ENCODE measurements around the gene CLCF1.

Gene CLCF1

GRCh38 chr11:67398661-67399563 lies 25.5 kb upstream of the CLCF1 start:
- in situ Hi-C loops (cut with MboI; ENCODE audit: low pct_unique_long_range_greater_than_20kb, low sequenced_read_pairs, unreplicated experiment) = no loop called here
- TF ChIP-seq, protein P1, sequence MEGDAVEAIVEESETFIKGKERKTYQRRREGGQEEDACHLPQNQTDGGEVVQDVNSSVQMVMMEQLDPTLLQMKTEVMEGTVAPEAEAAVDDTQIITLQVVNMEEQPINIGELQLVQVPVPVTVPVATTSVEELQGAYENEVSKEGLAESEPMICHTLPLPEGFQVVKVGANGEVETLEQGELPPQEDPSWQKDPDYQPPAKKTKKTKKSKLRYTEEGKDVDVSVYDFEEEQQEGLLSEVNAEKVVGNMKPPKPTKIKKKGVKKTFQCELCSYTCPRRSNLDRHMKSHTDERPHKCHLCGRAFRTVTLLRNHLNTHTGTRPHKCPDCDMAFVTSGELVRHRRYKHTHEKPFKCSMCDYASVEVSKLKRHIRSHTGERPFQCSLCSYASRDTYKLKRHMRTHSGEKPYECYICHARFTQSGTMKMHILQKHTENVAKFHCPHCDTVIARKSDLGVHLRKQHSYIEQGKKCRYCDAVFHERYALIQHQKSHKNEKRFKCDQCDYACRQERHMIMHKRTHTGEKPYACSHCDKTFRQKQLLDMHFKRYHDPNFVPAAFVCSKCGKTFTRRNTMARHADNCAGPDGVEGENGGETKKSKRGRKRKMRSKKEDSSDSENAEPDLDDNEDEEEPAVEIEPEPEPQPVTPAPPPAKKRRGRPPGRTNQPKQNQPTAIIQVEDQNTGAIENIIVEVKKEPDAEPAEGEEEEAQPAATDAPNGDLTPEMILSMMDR (IDR thresholded peaks at IDR 0.05; ENCODE audit: extremely low read depth, insufficient read depth, missing control alignments) = no peak

GRCh38 chr11:67397986-67398660 lies 24.7 kb upstream of the CLCF1 start:
- TF ChIP-seq, protein P1 (IDR thresholded peaks at IDR 0.05; ENCODE audit: extremely low read depth, insufficient read depth, missing control alignments) = no peak
- in situ Hi-C loops (cut with MboI; ENCODE audit: low pct_unique_long_range_greater_than_20kb, low sequenced_read_pairs, unreplicated experiment) = no loop called here
- no peak for DNase-seq (ENCODE audit: low spot score)

More at GRCh38 chr11:67398661-67399563, 25.5 kb upstream of the CLCF1 start:
- no peak for DNase-seq (ENCODE audit: low spot score)

DNA sequence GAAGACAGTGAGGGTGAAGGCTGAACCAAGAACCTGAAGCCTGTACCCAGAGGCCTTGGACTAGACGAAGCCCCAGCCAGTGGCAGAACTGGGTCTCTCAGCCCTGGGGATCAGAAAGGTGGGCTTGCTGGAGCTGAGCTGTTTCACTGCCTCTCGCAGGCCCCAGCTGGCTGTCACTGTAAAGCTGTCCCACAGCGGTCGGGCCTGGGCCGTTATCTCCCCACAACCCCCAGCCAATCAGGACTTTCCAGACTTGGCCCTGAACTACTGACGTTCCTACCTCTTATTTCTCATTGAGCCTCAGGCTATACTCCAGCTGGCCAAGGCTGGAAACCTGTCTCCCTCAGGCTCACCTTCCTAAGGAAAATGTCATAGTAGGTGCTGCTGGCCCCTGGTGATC lies 24.1 kb upstream of the CLCF1 start:
- no peak for DNase-seq (ENCODE audit: low spot score)
- in situ Hi-C loops (cut with MboI; ENCODE audit: low pct_unique_long_range_greater_than_20kb, low sequenced_read_pairs, unreplicated experiment) = no loop called here
- TF ChIP-seq, protein P1 (IDR thresholded peaks at IDR 0.05; ENCODE audit: extremely low read depth, insufficient read depth, missing control alignments) = no peak

- TF ChIP-seq, protein P1 (IDR thresholded peaks at IDR 0.05; ENCODE audit: extremely low read depth, insufficient read depth, missing control alignments) = no peak
- in situ Hi-C loops (cut with MboI; ENCODE audit: low pct_unique_long_range_greater_than_20kb, low sequenced_read_pairs, unreplicated experiment) = no loop called here
- DNase-seq (ENCODE audit: low spot score) = no peak
Measured at GRCh38 chr11:67396587-67397389, 23.4 kb upstream of the CLCF1 start.

DNA sequence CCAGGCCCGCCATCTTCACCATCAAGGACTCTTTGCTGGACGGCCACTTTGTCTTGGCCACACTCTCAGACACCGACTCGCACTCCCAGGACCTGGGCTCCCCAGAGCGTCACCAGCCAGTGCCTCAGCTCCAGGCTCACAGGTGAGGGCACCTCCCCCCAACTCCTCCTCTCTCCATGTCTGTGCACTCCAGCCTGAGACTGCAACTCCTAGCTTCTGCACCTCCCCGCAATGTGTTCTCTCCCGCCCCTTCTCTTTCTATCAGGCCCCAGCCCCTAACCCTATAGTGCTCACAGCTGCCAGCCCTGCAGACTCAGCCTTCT lies 22.8 kb upstream of the CLCF1 start:
- DNase-seq (ENCODE audit: low spot score) = no peak
- in situ Hi-C loops (cut with MboI; ENCODE audit: low pct_unique_long_range_greater_than_20kb, low sequenced_read_pairs, unreplicated experiment) = no loop called here
- TF ChIP-seq, protein P1 (IDR thresholded peaks at IDR 0.05; ENCODE audit: extremely low read depth, insufficient read depth, missing control alignments) = no peak

DNA sequence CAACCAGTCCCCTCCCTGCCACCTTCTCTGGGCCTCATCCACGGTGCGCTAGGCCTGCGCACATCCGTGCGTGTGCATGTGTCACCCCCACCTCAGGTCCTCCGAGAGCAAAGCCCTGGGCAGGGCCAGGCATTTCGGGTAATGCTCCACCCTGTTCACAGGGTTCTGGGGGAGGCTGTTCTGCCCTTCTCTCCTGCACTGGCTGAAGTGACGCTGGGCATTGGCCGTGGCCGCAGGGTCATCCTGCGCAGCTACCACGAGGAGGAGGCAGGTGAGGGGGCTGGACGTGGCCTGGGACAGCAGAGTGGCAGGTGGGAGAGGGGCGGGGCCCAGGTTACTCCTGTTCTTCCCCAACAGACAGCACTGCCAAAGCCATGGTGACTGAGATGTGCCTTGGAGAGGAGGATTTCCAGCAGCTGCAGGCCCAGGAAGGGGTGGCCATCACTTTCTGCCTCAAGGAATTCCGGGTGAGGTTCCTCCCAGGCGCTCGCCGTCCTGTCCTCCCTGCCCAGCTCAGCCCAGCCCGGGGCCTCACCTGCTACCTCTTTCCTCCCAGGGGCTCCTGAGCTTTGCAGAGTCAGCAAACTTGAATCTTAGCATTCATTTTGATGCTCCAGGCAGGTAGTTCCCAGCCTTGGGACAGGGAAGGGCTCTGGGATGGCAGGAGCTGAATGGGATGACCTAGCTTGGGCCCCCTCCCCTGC lies 22.3 kb upstream of the CLCF1 start:
- in situ Hi-C loops (cut with MboI; ENCODE audit: low pct_unique_long_range_greater_than_20kb, low sequenced_read_pairs, unreplicated experiment) = no loop called here
- no peak for DNase-seq (ENCODE audit: low spot score)
- TF ChIP-seq, protein P1 (IDR thresholded peaks at IDR 0.05; ENCODE audit: extremely low read depth, insufficient read depth, missing control alignments) = no peak

Data from GM13977 (cell line).